Gastroesophageal sphincter (tissue), 4 donors: Measurements from ENCODE around the gene PBX1. TPM values are rescaled to one million over a fixed set of nuclear protein-coding genes. Genes with fewer than 3 reads are reported as not detected.

ENCODE experiments used
- ATAC-seq: fragments of 150-250 bp; one replicate; pipeline ENCODE4 v1.9.1; 2016; ENCODE audit warnings: mild to moderate bottlenecking, moderate library complexity
- H3K27ac ChIP-seq, 4 donors: fragments of 200-600 bp; sonication (generic) in 3 of 4; 1 replicate in 3 of 4; 2 replicates in 1 of 4; pipeline ENCODE4 v1.5.1; 2016 to 2019
- H3K27me3 ChIP-seq: fragments of 200-600 bp; sonication (generic); one replicate; pipeline ENCODE4 v1.5.1; 2019
- H3K36me3 ChIP-seq, 2 donors: fragments of 200-600 bp; sonication (generic); one replicate each; pipeline ENCODE4 v1.5.1; 2019; ENCODE audit warnings: control low read depth in 1 of 2
- H3K4me1 ChIP-seq, 3 donors: fragments of 200-600 bp; sonication (generic); 1 replicate in 2 of 3; 2 replicates in 1 of 3; pipeline ENCODE4 v1.5.1; 2016 to 2019; ENCODE audit warnings: control low read depth in 2 of 3
- H3K4me3 ChIP-seq, 2 donors: fragments of 200-600 bp; sonication (generic); one replicate each; pipeline ENCODE4 v1.5.1; 2019; ENCODE audit warnings: mild to moderate bottlenecking in 1 of 2, moderate library complexity in 1 of 2
- H3K9me3 ChIP-seq, 3 donors: fragments of 200-600 bp; sonication (generic); one replicate each; pipeline ENCODE4 v1.5.1; 2017 to 2019; ENCODE audit warnings: control low read depth in 2 of 3
- EP300 ChIP-seq: sonication (generic); formaldehyde crosslinking; IDR thresholded peaks from one replicate; pipeline ENCODE4 v1.6.1; 2017; ENCODE audit warnings: antibody characterized with exemption, mild to moderate bottlenecking
- POLR2A ChIP-seq, 2 donors: fragments of 450-650 bp; IDR thresholded peaks; one replicate each; pipeline ENCODE4 v1.6.1; 2017; ENCODE audit warnings: antibody characterized with exemption in 2 of 2, mild to moderate bottlenecking in 2 of 2, moderate library complexity in 1 of 2
- POLR2AphosphoS5 ChIP-seq: sonication (generic); formaldehyde crosslinking; IDR thresholded peaks from one replicate; pipeline ENCODE4 v1.6.1; 2017; ENCODE audit warnings: antibody characterized with exemption
- WGBS, 2 donors: methylation state at CpG; one replicate each; pipeline ENCODE4 v1.1.5; 2018; ENCODE audit warnings: low coverage in 1 of 2; 5-methylcytosine and 5-hydroxymethylcytosine counted together
- total RNA-seq, 4 donors: library from RNA; depleted of rRNA; stranded (reverse); fragments of >200 nt; gene quantifications; one replicate each; pipeline ENCODE4 v1.1.0, GENCODE V29; 2016
- TF ChIP-seq, protein P1 (sequence below), 4 experiments: fragments of 200-600 bp in 2 of 4; fragments of 450-650 bp in 2 of 4; sonication (generic) in 1 of 4; IDR thresholded peaks; one replicate each; pipeline ENCODE4 v1.5.1; 2017 to 2019; ENCODE audit warnings: antibody characterized with exemption in 4 of 4, mild to moderate bottlenecking in 2 of 4, moderate library complexity in 2 of 4

PBX1 gene
- total RNA-seq, 4 donors from 2014 or later, result 75.8 to 177 (median 140) TPM

DNA sequence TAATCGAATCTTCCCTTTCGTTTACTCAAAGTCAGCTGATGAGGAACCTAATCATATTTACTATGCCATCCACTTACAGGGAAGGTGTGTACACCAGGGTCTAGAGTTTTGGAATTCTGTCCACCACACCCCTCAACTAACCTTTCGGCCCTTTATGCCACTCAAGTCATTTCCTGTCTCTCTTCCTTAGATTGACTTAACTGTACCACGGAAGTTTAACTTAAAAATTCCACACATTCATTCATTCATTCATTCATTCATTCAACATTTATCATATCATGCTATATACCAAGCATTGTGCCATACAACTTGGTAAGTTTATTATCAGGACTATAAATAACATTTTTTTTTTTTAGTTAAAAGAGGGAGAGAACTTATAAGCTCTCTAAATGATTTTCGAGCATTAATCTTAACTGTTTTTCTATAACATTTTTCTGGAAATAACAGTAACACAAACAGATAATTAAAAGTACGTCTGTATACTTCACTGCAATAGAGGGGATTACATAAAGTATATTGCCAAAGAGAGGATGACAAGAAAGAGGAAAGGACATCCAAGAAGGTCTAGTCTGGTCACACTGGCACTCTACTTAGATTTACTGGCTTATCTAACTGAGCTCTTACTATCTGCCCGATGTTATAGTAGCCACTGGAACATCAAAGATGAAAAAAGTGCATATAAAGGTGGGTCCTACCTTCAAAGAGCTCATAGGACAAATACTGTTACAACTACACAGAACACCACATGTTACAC is 243.7 kb downstream of the PBX1 start:
- H3K4me1 ChIP-seq, result peaks cover 11 to 84% (median 22%) of the 10 kb centered on the region in 3 donors
- WGBS, 2 donors, result 53 to 54% methylated on average over 5 to 7 of the region's 7 CpGs
- no peak for ATAC-seq

DNA sequence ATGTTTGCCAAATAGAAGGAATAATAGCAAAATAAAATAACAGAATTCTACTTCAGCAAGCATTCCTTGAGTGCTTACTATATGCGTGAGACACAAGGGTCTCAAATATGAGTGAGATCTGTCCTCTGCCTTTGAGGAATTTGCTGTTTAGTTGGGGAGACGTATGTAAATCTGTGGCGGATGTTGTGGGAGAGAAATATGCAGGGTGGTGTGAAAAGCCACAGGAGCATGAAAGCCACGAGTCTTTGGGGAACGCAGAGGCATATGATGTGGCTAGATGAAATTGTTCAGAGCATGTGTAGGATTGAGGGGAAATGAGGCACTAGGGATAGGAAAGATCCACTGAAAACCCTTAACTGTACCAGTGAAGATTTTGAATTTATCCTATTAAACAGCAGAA is 244.4 kb downstream of the PBX1 start:
- Histone ChIP-seq H3K27me3 (no peaks in the 10 kb centered on the region), H3K4me3 (no peak overlapping the region), H3K36me3 (peaks cover 0 to 33% of the 10 kb centered on the region in 2 donors), H3K27ac (peak overlapping the region; percentile 46 to 86 (median 77)), H3K4me1 (peaks cover 11 to 78% (median 22%) of the 10 kb centered on the region in 3 donors), H3K9me3 (no peaks in the 10 kb centered on the region)
- WGBS, 2 donors, result 65 to 81% methylated on average over 3 to 5 of the region's 5 CpGs
- no peak for ATAC-seq
- no peak for TF ChIP-seq POLR2A (IDR thresholded peaks at IDR 0.05)
- TF ChIP-seq, protein P1, sequence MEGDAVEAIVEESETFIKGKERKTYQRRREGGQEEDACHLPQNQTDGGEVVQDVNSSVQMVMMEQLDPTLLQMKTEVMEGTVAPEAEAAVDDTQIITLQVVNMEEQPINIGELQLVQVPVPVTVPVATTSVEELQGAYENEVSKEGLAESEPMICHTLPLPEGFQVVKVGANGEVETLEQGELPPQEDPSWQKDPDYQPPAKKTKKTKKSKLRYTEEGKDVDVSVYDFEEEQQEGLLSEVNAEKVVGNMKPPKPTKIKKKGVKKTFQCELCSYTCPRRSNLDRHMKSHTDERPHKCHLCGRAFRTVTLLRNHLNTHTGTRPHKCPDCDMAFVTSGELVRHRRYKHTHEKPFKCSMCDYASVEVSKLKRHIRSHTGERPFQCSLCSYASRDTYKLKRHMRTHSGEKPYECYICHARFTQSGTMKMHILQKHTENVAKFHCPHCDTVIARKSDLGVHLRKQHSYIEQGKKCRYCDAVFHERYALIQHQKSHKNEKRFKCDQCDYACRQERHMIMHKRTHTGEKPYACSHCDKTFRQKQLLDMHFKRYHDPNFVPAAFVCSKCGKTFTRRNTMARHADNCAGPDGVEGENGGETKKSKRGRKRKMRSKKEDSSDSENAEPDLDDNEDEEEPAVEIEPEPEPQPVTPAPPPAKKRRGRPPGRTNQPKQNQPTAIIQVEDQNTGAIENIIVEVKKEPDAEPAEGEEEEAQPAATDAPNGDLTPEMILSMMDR (IDR thresholded peaks at IDR 0.05), result no peak
- no peak for TF ChIP-seq EP300
- no peak for TF ChIP-seq POLR2AphosphoS5

More for the DNA sequence above, 243.7 kb downstream of the PBX1 start:
- TF ChIP-seq POLR2AphosphoS5 (no peak), POLR2A (IDR thresholded peaks at IDR 0.05) (no peak), EP300 (no peak)
- TF ChIP-seq, protein P1 (IDR thresholded peaks at IDR 0.05), result no peak
- Histone ChIP-seq H3K36me3 (peaks cover 0 to 27% of the 10 kb centered on the region in 2 donors), H3K27ac (peak overlapping the region; percentile 75 to 86 (median 80)), H3K27me3 (no peaks in the 10 kb centered on the region), H3K9me3 (no peaks in the 10 kb centered on the region), H3K4me3 (no peak overlapping the region)

DNA sequence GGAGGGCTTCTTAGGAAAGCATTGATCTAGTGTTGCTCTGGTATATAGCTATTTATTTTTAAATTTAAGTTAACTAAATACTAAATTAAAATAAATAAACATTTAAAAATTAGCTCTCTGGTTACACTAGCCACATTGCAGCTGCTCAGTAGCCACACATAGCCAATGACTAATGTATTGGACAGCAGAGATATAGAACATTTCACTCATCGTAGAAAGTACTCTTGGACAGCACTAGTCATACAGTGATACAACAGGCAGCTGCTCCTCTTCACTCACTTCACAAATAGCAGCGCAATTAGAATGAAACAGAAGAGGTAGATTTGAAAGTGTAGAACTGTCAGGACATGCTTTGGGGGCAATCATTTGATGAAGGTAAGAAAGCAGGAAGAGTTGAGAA is 245.4 kb downstream of the PBX1 start:
- Histone ChIP-seq H3K4me3 (no peak overlapping the region), H3K27ac (peak overlapping the region in 2 of 4 donors; percentile 75 to 79), H3K27me3 (no peaks in the 10 kb centered on the region), H3K36me3 (peaks cover 0 to 43% of the 10 kb centered on the region in 2 donors), H3K9me3 (no peaks in the 10 kb centered on the region), H3K4me1 (peaks cover 11 to 72% (median 22%) of the 10 kb centered on the region in 3 donors)
- no peak for ATAC-seq
- 57 to 70% methylated on average over 1 to 2 of the region's 2 CpGs for WGBS, 2 donors
- TF ChIP-seq, protein P1 (IDR thresholded peaks at IDR 0.05), result no peak
- TF ChIP-seq EP300, result no peak
- TF ChIP-seq POLR2AphosphoS5, result no peak
- TF ChIP-seq POLR2A (IDR thresholded peaks at IDR 0.05), result no peak

DNA sequence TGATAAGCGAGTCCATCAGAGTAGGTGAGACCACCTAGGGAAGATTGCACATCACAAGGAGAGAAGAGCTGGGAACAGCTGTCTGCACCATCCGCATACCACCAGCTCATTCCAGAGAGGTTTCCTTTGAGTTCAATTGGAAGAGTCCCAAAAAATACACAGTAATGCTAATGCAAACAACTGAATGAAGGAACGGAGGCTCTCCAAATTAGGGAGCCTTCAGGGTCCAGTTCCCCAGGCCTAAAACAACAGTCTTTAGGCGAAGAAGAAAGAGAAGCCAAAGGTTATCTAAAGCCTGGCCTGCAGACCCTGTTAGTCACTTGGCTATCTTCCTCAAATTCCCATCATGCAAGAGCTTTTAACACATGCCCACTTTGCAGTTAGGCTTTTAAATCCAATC is 246.4 kb downstream of the PBX1 start:
- ATAC-seq, result no peak
- Histone ChIP-seq H3K36me3 (peaks cover 0 to 38% of the 10 kb centered on the region in 2 donors), H3K27me3 (no peaks in the 10 kb centered on the region), H3K27ac (peak overlapping the region in 3 of 4 donors; percentile 39 to 79 (median 55)), H3K9me3 (no peaks in the 10 kb centered on the region), H3K4me3 (no peak overlapping the region), H3K4me1 (peaks cover 11 to 64% (median 22%) of the 10 kb centered on the region in 3 donors)
- WGBS, 2 donors, result 26 to 42% methylated on average over 4 of the region's 4 CpGs
- TF ChIP-seq EP300 (no peak), POLR2A (IDR thresholded peaks at IDR 0.05) (no peak), POLR2AphosphoS5 (no peak)
- TF ChIP-seq, protein P1 (IDR thresholded peaks at IDR 0.05), result no peak

DNA sequence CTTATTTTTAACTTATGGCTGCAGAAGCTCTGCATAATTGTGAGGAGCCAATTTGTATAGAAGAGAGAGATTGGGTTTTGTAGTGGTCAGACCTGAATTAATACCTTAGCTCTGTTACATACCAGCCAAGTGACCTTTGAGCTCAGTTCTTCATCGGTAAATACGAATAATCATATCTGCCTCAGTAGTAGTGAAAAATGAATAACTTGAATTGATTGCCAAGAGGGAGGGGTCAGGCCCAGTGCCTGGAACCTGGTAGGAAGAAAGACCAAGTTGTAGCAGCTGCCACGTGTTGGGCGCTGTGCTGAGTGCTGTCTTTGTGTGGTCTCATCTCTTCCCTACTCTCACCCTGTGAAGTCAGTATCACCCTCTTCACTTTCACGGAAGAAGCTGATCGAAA is 247.5 kb downstream of the PBX1 start:
- Histone ChIP-seq H3K9me3 (no peaks in the 10 kb centered on the region), H3K4me3 (no peak overlapping the region), H3K36me3 (peaks cover 0 to 37% of the 10 kb centered on the region in 2 donors), H3K4me1 (peaks cover 11 to 64% (median 19%) of the 10 kb centered on the region in 3 donors), H3K27me3 (no peaks in the 10 kb centered on the region), H3K27ac (peak overlapping the region in 3 of 4 donors; percentile 39 to 79 (median 48))
- WGBS, 2 donors, result 41 to 50% methylated on average over 2 to 3 of the region's 6 CpGs
- no peak for ATAC-seq
- TF ChIP-seq POLR2AphosphoS5 (no peak), POLR2A (IDR thresholded peaks at IDR 0.05) (no peak), EP300 (no peak)
- TF ChIP-seq, protein P1 (IDR thresholded peaks at IDR 0.05), result no peak
